Endothelial cell of umbilical vein (primary cell): Measurements from ENCODE around the gene FAM187B. TPM values are rescaled to one million over a fixed set of nuclear protein-coding genes. Genes with fewer than 3 reads are reported as not detected.

Experiments used
- BruUV-seq: library from RNA; stranded (reverse); fragments of 400-500 nt; replicated peaks from 2 replicates; lab custom pipeline; 2021; lab: Mats Ljungman, UMichigan
- CTCF ChIA-PET: fragments of 300-600, 350-600 bp; sonication (Branson Sonifier 250); formaldehyde crosslinking; loops from one replicate; lab custom pipeline; 2021; ENCODE audit warnings: antibody characterized with exemption, inconsistent platforms; lab: Charles Lee
- POLR2A ChIA-PET: fragments of 300-600, 350-600 bp; sonication (Branson Sonifier 250); formaldehyde crosslinking; loops from one replicate; lab custom pipeline; 2021; ENCODE audit warnings: antibody characterized with exemption, inconsistent platforms; lab: Charles Lee
- DNase-seq: peaks from one replicate; pipeline ENCODE4 v3.0.0-alpha.2; 2011; ENCODE audit warnings: low read depth, low spot score
- FAIRE-seq: peaks from 2 replicates; lab custom pipeline; 2011; peaks lifted over from hg19 to GRCh38; lab: Jason Lieb, UNC
- H2AFZ ChIP-seq: 2 replicates; pipeline ENCODE4 v1.6.0; 2012; ENCODE audit warnings: low read depth, low read length, control low read depth, inconsistent platforms
- H3K27ac ChIP-seq: 2 replicates; pipeline ENCODE4 v1.5.1; 2011; ENCODE audit warnings: low read depth, mild to moderate bottlenecking, control low read depth, low read length, moderate library complexity; ENCODE audit not compliant: insufficient read depth
- H3K27me3 ChIP-seq, 2 experiments: 2 replicates each; pipeline versions ENCODE4 v1.6.0 to v1.6.1; 2011; ENCODE audit warnings: low read length in 2 of 2, mixed read lengths in 1 of 2; ENCODE audit not compliant: control insufficient read depth in 2 of 2, insufficient read depth in 2 of 2
- H3K36me3 ChIP-seq, 2 experiments: 2 replicates in 1 of 2; 3 replicates in 1 of 2; pipeline ENCODE4 v1.5.1; 2011; ENCODE audit warnings: low read length in 2 of 2, mild to moderate bottlenecking in 1 of 2, moderate library complexity in 1 of 2; ENCODE audit not compliant: control insufficient read depth in 2 of 2, insufficient read depth in 2 of 2; ENCODE audit errors: extremely low read depth in 1 of 2
- H3K4me1 ChIP-seq: 3 replicates; pipeline ENCODE4 v1.5.1; 2011; ENCODE audit warnings: mild to moderate bottlenecking, low read length; ENCODE audit not compliant: control insufficient read depth, insufficient read depth; ENCODE audit errors: extremely low read depth
- H3K4me2 ChIP-seq: 2 replicates; pipeline ENCODE4 v1.6.1; 2011; ENCODE audit warnings: low read length, control low read depth, mixed read lengths; ENCODE audit not compliant: insufficient read depth
- H3K4me3 ChIP-seq, 3 experiments: fragments of 200-600 bp in 1 of 3; sonication (generic), shearing (Covaris generic) in 1 of 3; replicated peaks in 1 of 3; 2 replicates each; pipeline ENCODE4 v1.5.1; 2011 to 2016; ENCODE audit warnings: control low read depth in 3 of 3, low read length in 3 of 3, mild to moderate bottlenecking in 2 of 3, inconsistent platforms in 1 of 3, low read depth in 1 of 3, moderate library complexity in 1 of 3; ENCODE audit not compliant: insufficient read depth in 1 of 3
- H3K79me2 ChIP-seq: 2 replicates; pipeline ENCODE4 v1.6.0; 2012; ENCODE audit warnings: low read length, inconsistent platforms; ENCODE audit not compliant: control insufficient read depth, insufficient read depth
- H3K9ac ChIP-seq: replicated peaks from 2 replicates; pipeline ENCODE3; 2011; ENCODE audit warnings: low read length, control low read depth; ENCODE audit not compliant: insufficient read depth; ENCODE audit errors: extremely low read depth
- H3K9me1 ChIP-seq: replicated peaks from 3 replicates; pipeline ENCODE4 v1.6.0; 2011; ENCODE audit warnings: mild to moderate bottlenecking, low read length; ENCODE audit not compliant: control insufficient read depth, insufficient read depth; ENCODE audit errors: extremely low read depth
- H3K9me3 ChIP-seq: replicated peaks from 2 replicates; pipeline ENCODE4 v1.5.1; 2012; ENCODE audit warnings: low read length, inconsistent platforms; ENCODE audit not compliant: control insufficient read depth, insufficient read depth
- H4K20me1 ChIP-seq: replicated peaks from 2 replicates; pipeline ENCODE3; 2011; ENCODE audit warnings: mild to moderate bottlenecking, low read length; ENCODE audit not compliant: control insufficient read depth, insufficient read depth; ENCODE audit errors: extremely low read depth
- CTCF ChIP-seq, 2 donors: IDR thresholded peaks; 1 replicate in 1 of 2; 2 replicates in 1 of 2; pipeline ENCODE4 v1.5.1; 2011; ENCODE audit warnings: low read length in 2 of 2, mild to moderate bottlenecking in 2 of 2, moderate library complexity in 2 of 2, control low read depth in 1 of 2, inconsistent platforms in 1 of 2, low read depth in 1 of 2; ENCODE audit not compliant: insufficient read depth in 1 of 2; ENCODE audit errors: extremely low read depth in 1 of 2
- EZH2 ChIP-seq: IDR thresholded peaks from 2 replicates; pipeline ENCODE4 v1.6.1; 2012; ENCODE audit warnings: borderline replicate concordance, low read depth, mild to moderate bottlenecking, moderate library complexity, low read length, inconsistent platforms; ENCODE audit not compliant: severe bottlenecking
- FOS ChIP-seq: IDR thresholded peaks from 2 replicates; pipeline ENCODE4 v1.6.1; 2011; ENCODE audit warnings: mild to moderate bottlenecking, low read length, moderate library complexity, borderline replicate concordance; ENCODE audit not compliant: insufficient read depth
- GATA2 ChIP-seq: IDR thresholded peaks from 2 replicates; pipeline ENCODE4 v1.7.0; 2011; ENCODE audit warnings: low read depth, mild to moderate bottlenecking, moderate library complexity, mixed read lengths, low read length; ENCODE audit not compliant: insufficient read length, insufficient read depth
- JUN ChIP-seq: IDR thresholded peaks from 2 replicates; pipeline ENCODE4 v1.6.1; 2011; ENCODE audit warnings: borderline replicate concordance, low read depth; ENCODE audit not compliant: insufficient read length, insufficient read depth
- MYC ChIP-seq: IDR thresholded peaks from one replicate; pipeline ENCODE4 v1.6.1; 2011; ENCODE audit warnings: mild to moderate bottlenecking, low read depth, low read length
- POLR2A ChIP-seq: IDR thresholded peaks from 2 replicates; pipeline ENCODE4 v1.6.1; 2012; ENCODE audit warnings: low read depth, mild to moderate bottlenecking, control low read depth, low read length
- dilution Hi-C: fragments of 300-500 bp; cut with MboI; formaldehyde crosslinking; loops from one replicate; pipeline ENCODE4 v1.15.0; 2019; ENCODE audit warnings: low sequenced_read_pairs; ENCODE audit not compliant: extremely low pct_ligation_motif_present
- intact Hi-C: fragments of 100-400 bp; cut with micrococcal nuclease; formaldehyde crosslinking; loops from one replicate; pipeline ENCODE4 v1.10.0; 2022
- polyA plus RNA-seq, 4 experiments: library from polyadenylated mRNA; depleted of rRNA in 3 of 4; stranded (reverse) in 3 of 4; unstranded in 1 of 4; fragments of >200 nt; gene quantifications; 2 replicates each; pipeline versions ENCODE4 v1.2.1 to v1.2.3, GENCODE V29; 2011 to 2012; ENCODE audit warnings: missing spikeins in 1 of 4
- total RNA-seq: library from RNA; stranded (reverse); gene quantifications from 2 replicates; pipeline ENCODE4 v1.2.3, GENCODE V29; 2021
- TF ChIP-seq, protein P1 (sequence below): IDR thresholded peaks from 2 replicates; pipeline ENCODE4 v1.6.1; 2011; ENCODE audit not compliant: insufficient read depth, insufficient read length

FAM187B gene
- total and polyA plus RNA-seq, 2 donors (not counting 3 experiments of a cell fraction or from before 2014, with no cell fraction given), result not detected

GRCh38 chr19:35272122-35272719, 43.7 kb upstream of the FAM187B start:
- FAIRE-seq (no peak), DNase-seq (no peak)
- H4K20me1 ChIP-seq, result no peaks in the 10 kb centered on the region
- TF ChIP-seq EZH2 (no peak), POLR2A (no peak), FOS (no peak), CTCF (IDR thresholded peaks at IDR 0.05; ENCODE audit: extremely low read depth in 1 of 2, insufficient read depth in 1 of 2, low read depth in 1 of 2, low read length in 2 of 2) (no peak)
- TF ChIP-seq, protein P1, sequence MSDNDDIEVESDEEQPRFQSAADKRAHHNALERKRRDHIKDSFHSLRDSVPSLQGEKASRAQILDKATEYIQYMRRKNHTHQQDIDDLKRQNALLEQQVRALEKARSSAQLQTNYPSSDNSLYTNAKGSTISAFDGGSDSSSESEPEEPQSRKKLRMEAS, result no peak
- H3K4me2 ChIP-seq, result no peak overlapping the region
- no peak overlapping the region for H2AFZ ChIP-seq
- H3K36me3 ChIP-seq, result peaks cover 7 to 41% of the 10 kb centered on the region in 2 experiments
- H3K79me2 ChIP-seq, result peaks cover 3% of the 10 kb centered on the region
- CTCF ChIA-PET, result no interaction called here
- POLR2A ChIA-PET, result no interaction called here
- no peak overlapping the region for H3K4me3 ChIP-seq
- H3K9me3 ChIP-seq, result no peaks in the 10 kb centered on the region
- intact Hi-C loops (no loop called here), dilution Hi-C loops (no loop called here)
- no peaks in the 10 kb centered on the region for H3K4me1 ChIP-seq
- no peak overlapping the region for H3K27ac ChIP-seq
- no peak overlapping the region for H3K9ac ChIP-seq
- BruUV-seq, result no TSS peak
- no peaks in the 10 kb centered on the region for H3K27me3 ChIP-seq
- H3K9me1 ChIP-seq, result no peaks in the 10 kb centered on the region

- no peaks in the 10 kb centered on the region for H3K9me3 ChIP-seq
- no peak overlapping the region for H3K4me3 ChIP-seq
- TF ChIP-seq JUN (no peak), FOS (no peak), POLR2A (no peak), GATA2 (no peak), EZH2 (no peak), MYC (no peak), CTCF (IDR thresholded peaks at IDR 0.05; ENCODE audit: extremely low read depth in 1 of 2, insufficient read depth in 1 of 2, low read depth in 1 of 2, low read length in 2 of 2) (no peak)
- TF ChIP-seq, protein P1, result no peak
- no peak overlapping the region for H3K27ac ChIP-seq
- H2AFZ ChIP-seq, result no peak overlapping the region
- intact Hi-C loops (no loop called here), dilution Hi-C loops (no loop called here)
- H3K27me3 ChIP-seq, result no peaks in the 10 kb centered on the region
- FAIRE-seq, result no peak
- H4K20me1 ChIP-seq, result no peaks in the 10 kb centered on the region
- ChIA-PET POLR2A (no interaction called here), CTCF (no interaction called here)
- H3K4me2 ChIP-seq, result no peak overlapping the region
- no TSS peak for BruUV-seq
- H3K4me1 ChIP-seq, result peaks cover 4% of the 10 kb centered on the region
- H3K36me3 ChIP-seq, result peaks cover 7 to 35% of the 10 kb centered on the region in 2 experiments
- no peak for DNase-seq
- H3K9me1 ChIP-seq, result no peaks in the 10 kb centered on the region
- no peak overlapping the region for H3K9ac ChIP-seq
- H3K79me2 ChIP-seq, result peaks cover 3% of the 10 kb centered on the region
Observed at GRCh38 chr19:35271546-35271945, 43.0 kb upstream of the FAM187B start.
